Stimulated activated CD4-positive, alpha-beta T cell treated with anti-CD3 and anti-CD28 coated beads, Interleukin-4, amount 100 ng/mL, for 24 hours (primary cell): ENCODE results near the gene RHBDL2.
"Not testable (repeated sequence)": the region's sequence is repeated elsewhere in the genome, so short reads cannot be mapped to it uniquely, and the experiment has no call there.

Source experiments
- DNase-seq: peaks from one replicate; pipeline ENCODE4 v3.0.0-alpha.2; 2020

The RHBDL2 gene

GRCh38 chr1:38941527-38942019 is at the start of gene RHBDL2:
RHBDL2 (minus strand) TSS chr1:38941830; CDS start chr1:38919212, 22,618 bp downstream.
- no peak for DNase-seq

GRCh38 chr1:38990738-38991637 is 49.4 kb upstream of the RHBDL2 start, which contains the start of gene AKIRIN1:
AKIRIN1 (plus strand) TSS chr1:38991276; CDS start chr1:38991381, 105 bp downstream.
- peak; percentile 98 for DNase-seq

- no peak for DNase-seq
Measured at GRCh38 chr1:38990386-38990737, 48.7 kb upstream of the RHBDL2 start.

- no peak for DNase-seq
Measured at GRCh38 chr1:38989979-38990378, 48.3 kb upstream of the RHBDL2 start.

GRCh38 chr1:38979380-38979779 is 37.8 kb upstream of the RHBDL2 start:
- not testable (repeated sequence) for DNase-seq

GRCh38 chr1:38978245-38978542 is 36.6 kb upstream of the RHBDL2 start:
- peak; percentile 19 for DNase-seq

- peak; percentile 45 for DNase-seq
Measured at GRCh38 chr1:38977399-38978244, 36.0 kb upstream of the RHBDL2 start.

- DNase-seq, result no peak
Measured at GRCh38 chr1:38973659-38974437, 32.2 kb upstream of the RHBDL2 start.

GRCh38 chr1:38973145-38973544 is 31.5 kb upstream of the RHBDL2 start:
- not testable (repeated sequence) for DNase-seq

- DNase-seq, result no peak
Measured at GRCh38 chr1:38964140-38964548, 22.5 kb upstream of the RHBDL2 start.

GRCh38 chr1:38962560-38962959 is 20.9 kb upstream of the RHBDL2 start:
- no peak for DNase-seq

- no peak for DNase-seq
Measured at GRCh38 chr1:38962113-38962512, 20.5 kb upstream of the RHBDL2 start.

- no peak for DNase-seq
Measured at GRCh38 chr1:38958967-38959366, 17.3 kb upstream of the RHBDL2 start.

- DNase-seq, result no peak
Measured at GRCh38 chr1:38953433-38953860, 11.8 kb upstream of the RHBDL2 start.

GRCh38 chr1:38950553-38950952 is 8.9 kb upstream of the RHBDL2 start:
- no peak for DNase-seq

GRCh38 chr1:38944547-38944946 is 2.9 kb upstream of the RHBDL2 start:
- DNase-seq, result no peak

- DNase-seq, result no peak
Measured at GRCh38 chr1:38942664-38943428, 1.2 kb upstream of the RHBDL2 start.

GRCh38 chr1:38941093-38941492 is 537 bp downstream of the RHBDL2 start:
- no peak for DNase-seq

GRCh38 chr1:38940339-38941047 is 1.1 kb downstream of the RHBDL2 start:
- DNase-seq, result no peak

GRCh38 chr1:38938722-38939260 is 2.8 kb downstream of the RHBDL2 start:
- DNase-seq, result no peak

- peak; percentile 20 for DNase-seq
Measured at GRCh38 chr1:38932571-38932970, 9.1 kb downstream of the RHBDL2 start.
